CD4-positive, alpha-beta T cell treated with Interleukin-17A for 1 hour (primary cell): ENCODE data around the gene SLC2A1.
"Not testable (repeated sequence)": the region's sequence is repeated elsewhere in the genome, so short reads cannot be mapped to it uniquely, and the experiment has no call there.

ENCODE experiments used
- DNase-seq: peaks from one replicate; pipeline ENCODE4 v3.0.0-alpha.2; 2020

SLC2A1 gene

DNA sequence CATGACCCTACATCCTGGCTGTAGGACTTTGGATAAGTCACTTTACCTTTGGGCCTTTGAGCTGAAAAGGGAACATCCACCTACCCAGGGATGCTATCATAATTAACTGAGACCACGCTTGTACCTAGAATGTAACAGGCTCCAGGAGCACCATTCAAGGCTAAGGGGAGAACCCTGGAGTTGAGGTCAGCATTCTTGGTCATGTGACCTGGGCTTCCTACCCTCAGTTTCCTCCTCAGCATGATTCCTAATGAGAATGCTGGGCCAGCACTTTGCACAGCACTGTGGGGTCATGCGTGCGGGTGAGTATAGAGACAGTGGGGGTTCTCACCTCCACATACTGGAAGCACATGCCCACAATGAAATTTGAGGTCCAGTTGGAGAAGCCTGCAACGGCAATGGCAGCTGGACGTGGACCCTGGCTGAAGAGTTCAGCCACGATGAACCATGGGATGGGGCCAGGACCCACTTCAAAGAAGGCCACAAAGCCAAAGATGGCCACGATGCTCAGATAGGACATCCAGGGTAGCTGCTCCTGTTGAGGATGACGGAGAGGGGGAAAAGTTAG, 31.3 kb downstream of the SLC2A1 start:
- DNase-seq = no peak

DNA sequence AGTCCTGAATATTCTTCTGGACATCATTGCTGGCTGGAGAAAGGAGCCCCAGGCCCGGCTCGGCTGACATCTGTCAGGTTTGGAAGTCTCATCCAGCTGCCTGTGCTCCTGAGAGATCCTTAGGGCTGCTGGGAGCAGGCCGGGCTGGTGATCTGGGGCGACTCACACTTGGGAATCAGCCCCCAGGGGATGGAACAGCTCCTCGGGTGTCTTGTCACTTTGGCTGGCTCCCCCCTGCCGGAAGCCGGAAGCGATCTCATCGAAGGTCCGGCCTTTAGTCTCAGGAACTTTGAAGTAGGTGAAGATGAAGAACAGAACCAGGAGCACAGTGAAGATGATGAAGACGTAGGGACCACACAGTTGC, 31.8 kb downstream of the SLC2A1 start:
- no peak for DNase-seq

- no peak for DNase-seq
These were observed 32.3 kb downstream of the SLC2A1 start for GRCh38 chr1:42926235-42926878.

GRCh38 chr1:42924851-42925760, 33.6 kb downstream of the SLC2A1 start:
- DNase-seq = no peak

- DNase-seq = peak; percentile 93
These were observed 34.4 kb downstream of the SLC2A1 start for GRCh38 chr1:42924082-42924850.

- no peak for DNase-seq
These were observed 35.1 kb downstream of the SLC2A1 start for GRCh38 chr1:42923367-42924081.

DNA sequence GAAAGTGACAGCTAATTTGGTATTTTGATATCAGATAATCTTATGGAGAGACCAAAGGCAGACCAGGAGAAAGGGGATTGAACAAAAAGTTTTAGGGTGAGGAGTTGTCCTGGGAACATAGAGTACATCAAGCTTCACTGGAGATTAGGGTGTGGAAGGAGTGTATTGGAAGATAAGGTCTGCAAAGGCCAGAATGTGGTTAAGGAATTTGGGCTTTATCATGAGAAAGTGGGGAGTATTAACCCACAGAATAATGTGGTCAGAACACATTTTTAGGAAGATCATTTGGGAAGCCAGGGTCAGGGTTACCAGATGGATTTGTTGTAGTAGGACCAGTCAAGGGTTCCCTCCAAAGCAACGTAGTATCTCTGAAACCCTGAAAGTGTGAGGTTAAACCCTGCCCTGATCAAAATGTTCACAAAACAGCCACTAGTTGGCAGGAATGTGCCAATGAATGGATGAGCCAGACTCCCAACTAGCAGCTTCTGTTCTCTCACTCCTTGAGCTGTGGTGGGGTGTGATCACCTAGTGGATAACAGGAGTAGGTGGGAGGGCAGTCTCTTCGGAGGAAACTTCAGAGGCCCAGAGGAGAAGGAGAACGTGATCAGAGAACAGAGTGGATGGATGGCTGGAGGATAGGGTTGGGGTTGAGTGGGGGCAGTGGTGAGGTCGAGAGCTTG, 35.8 kb downstream of the SLC2A1 start:
- peak; percentile 83 for DNase-seq

DNA sequence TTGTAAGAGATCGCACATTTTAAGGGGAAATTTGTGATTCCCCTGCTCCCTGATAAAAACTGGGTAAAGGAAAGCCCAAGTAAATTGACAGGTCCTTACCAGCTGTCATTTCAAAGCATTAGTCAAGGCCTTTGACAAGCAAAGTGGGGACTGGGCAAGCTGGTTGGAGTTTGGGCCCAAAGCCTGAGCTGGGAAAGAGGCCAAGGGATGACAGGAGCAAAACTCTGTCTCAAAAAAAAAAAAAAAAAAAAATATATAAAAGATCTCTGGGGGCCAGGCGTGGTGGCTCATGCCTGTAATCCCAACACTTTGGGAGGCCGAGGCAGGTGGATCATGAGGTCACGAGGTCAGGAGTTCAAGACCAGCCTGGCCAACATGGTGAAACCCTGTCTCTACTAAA, 36.9 kb downstream of the SLC2A1 start:
- no peak for DNase-seq

- DNase-seq = not testable (repeated sequence)
These were observed 39.0 kb downstream of the SLC2A1 start for GRCh38 chr1:42919651-42920050.

GRCh38 chr1:42917241-42917495, 41.5 kb downstream of the SLC2A1 start:
- DNase-seq = no peak

- DNase-seq = no peak
These were observed 43.2 kb downstream of the SLC2A1 start for GRCh38 chr1:42915456-42915855.

DNA sequence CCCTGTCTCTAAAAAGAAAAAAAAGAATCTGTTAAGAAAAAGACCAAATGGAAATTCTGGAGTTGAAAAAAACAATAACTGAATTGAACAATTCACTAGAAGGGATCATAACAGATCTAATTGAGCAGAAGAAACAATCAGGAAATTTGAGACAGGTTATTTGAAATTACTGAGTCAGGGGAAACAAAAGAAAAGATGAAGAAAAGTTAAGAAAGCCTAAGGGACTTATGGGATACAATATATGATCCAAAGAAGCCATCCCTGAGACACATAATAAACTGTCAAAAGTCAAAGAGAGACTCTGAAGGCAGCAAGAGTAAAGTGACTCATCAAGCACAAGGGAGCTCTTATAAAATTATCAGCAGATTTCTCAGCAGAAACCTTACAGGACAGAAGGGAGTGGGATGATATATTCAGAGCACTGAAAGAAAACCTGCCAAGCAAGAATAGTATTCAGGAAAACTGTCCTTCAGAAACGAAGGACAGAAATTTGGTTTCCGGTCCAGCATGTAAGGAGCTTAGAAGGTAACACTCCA, 44.5 kb downstream of the SLC2A1 start:
- DNase-seq = no peak

DNA sequence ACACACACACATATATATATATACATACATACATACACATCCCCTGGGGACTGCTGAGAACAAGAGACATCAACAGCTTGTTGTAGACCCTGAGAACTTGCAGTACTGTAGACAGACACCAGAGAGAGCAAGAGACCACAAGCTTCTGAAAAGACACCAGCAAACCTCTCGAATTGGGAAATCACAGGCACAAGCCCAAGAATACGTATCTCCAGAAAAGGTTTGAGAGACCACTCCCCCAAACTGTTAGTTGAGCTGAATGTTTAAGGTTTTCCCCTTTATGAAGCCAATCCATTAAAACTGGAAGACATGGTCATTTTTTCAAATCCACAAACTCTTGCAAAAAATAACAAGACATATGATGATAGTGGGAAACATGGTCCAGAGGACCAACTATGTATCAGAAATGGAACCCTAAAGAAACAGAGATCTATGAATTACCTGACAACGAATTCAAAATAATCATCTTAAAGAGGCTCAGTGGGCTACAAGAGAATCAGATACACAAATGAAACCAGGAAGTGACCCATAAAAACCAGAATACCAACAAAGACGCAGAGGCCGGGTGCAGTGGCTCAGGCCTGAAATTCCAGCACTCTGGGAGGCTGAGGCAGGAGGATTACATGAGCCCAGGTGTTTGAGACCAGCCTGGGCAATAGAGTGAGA, 45.1 kb downstream of the SLC2A1 start:
- peak; percentile 87 for DNase-seq

- DNase-seq = no peak
These were observed 47.7 kb downstream of the SLC2A1 start for GRCh38 chr1:42910985-42911384.

DNA sequence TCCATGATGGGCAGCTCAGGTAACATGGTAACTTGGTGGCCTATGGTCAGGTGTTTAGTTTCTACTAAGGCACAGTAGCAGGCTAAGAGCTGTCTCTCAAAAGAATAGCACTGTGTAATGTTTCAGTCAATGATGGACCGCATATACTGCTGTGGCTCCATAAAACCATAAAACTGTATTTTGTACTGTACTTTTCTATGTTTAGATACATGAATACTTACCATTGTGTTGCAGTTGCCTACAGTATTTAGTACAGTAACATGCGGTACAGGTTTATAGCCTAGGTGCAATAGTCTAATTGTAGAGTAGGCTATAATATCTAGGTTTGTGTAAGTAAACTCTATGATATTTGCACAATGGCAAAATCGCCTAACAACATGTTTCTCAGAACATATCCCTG, 50.6 kb downstream of the SLC2A1 start:
- no peak for DNase-seq

GRCh38 chr1:42904434-42904833, 54.2 kb downstream of the SLC2A1 start:
- no peak for DNase-seq

DNA sequence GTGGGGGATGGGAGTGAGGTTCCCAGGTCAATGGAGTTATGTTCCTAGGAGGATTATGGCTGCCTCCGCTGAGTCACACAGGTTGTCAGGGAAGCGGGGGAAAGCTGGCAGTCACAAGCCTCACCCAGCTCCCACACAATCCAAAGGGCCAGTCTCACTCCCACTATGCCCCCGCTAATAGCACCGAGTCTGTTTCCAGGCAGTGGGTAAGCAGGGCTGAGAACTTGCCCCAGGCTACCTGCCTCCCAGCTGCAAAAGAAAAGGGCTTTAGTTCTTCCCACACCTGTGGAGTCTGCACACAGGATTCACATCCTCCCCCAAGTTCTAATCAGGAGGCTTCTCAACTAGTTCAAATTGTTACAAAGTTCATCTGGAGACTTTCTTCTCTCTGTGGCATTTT, 58.7 kb downstream of the SLC2A1 start:
- DNase-seq = not testable (repeated sequence)

GRCh38 chr1:42891465-42892138, 67.1 kb downstream of the SLC2A1 start:
- no peak for DNase-seq

GRCh38 chr1:42889264-42889663, 69.4 kb downstream of the SLC2A1 start:
- DNase-seq = no peak

DNA sequence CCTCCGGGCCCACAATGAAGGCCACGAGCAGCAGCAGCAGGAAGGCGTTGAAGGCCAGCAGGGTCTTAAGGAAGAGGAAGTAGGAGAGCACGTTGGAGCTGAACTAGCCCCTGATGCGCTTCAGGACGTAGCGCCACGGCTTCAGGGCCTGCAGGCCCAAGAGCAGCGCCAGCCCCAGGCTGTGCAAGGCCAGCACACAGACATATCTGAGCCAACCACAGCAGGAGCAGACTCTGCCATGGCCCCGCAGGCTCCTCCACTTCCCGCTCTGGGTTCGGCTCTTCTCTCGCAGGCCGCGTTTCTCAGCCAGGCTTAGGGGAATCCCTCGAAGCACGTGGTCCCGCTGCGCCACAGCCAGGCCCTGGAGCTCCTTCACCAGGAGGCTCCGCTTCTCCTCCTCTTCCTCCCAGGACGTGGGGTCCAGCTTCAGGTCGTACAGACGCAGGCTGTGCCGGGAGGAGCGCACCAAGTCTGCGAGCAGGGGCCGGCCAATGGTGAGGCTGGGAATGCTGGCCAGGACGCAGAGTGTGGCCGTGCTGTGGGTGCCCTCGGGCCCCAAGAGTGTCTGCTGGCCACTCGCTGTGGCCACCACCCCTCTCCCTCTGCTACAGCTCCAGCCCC, 70.5 kb downstream of the SLC2A1 start:
- no peak for DNase-seq
